ENCODE measurements around the gene F10. TPM values are rescaled to one million over a fixed set of nuclear protein-coding genes. Genes with fewer than 3 reads are reported as not detected.

Gene F10
- total and polyA plus RNA-seq, 2 donors (not counting 3 experiments of a cell fraction or from before 2014, with no cell fraction given), result 0.25 TPM; not detected in 1

- Histone ChIP-seq H3K27ac (ENCODE audit: insufficient read depth, low read depth, low read length) (no peak overlapping the region), H3K4me3 (replicated peaks in 1 of 3; ENCODE audit: insufficient read depth in 1 of 3, low read depth in 1 of 3, low read length in 3 of 3) (no peak overlapping the region), H3K9me3 (replicated peaks; ENCODE audit: control insufficient read depth, insufficient read depth, low read length) (no peaks in the 10 kb centered on the region), H3K4me2 (ENCODE audit: insufficient read depth, low read length) (no peak overlapping the region), H2AFZ (ENCODE audit: low read depth, low read length) (no peak overlapping the region), H3K9me1 (replicated peaks; ENCODE audit: control insufficient read depth, extremely low read depth, insufficient read depth, low read length) (no peaks in the 10 kb centered on the region), H3K36me3 (ENCODE audit: control insufficient read depth in 2 of 2, extremely low read depth in 1 of 2, insufficient read depth in 2 of 2, low read length in 2 of 2) (peaks cover 24 to 30% of the 10 kb centered on the region in 2 experiments), H3K79me2 (ENCODE audit: control insufficient read depth, insufficient read depth, low read length) (peaks cover 8% of the 10 kb centered on the region), H3K9ac (replicated peaks; ENCODE audit: extremely low read depth, insufficient read depth, low read length) (no peak overlapping the region), H4K20me1 (replicated peaks; ENCODE audit: control insufficient read depth, extremely low read depth, insufficient read depth, low read length) (no peaks in the 10 kb centered on the region), H3K27me3 (ENCODE audit: control insufficient read depth in 2 of 2, insufficient read depth in 2 of 2, low read length in 2 of 2) (no peaks in the 10 kb centered on the region), H3K4me1 (ENCODE audit: control insufficient read depth, extremely low read depth, insufficient read depth, low read length) (peaks cover 4% of the 10 kb centered on the region)
- ChIA-PET POLR2A (no interaction called here), CTCF (no interaction called here)
- FAIRE-seq, result no peak
- DNase-seq (ENCODE audit: low read depth, low spot score), result no peak
- intact Hi-C loops (cut with micrococcal nuclease), result no loop called here
- dilution Hi-C loops (cut with MboI; ENCODE audit: extremely low pct_ligation_motif_present, low sequenced_read_pairs), result no loop called here
- no TSS peak for BruUV-seq (replicated peaks)
- no peak for TF ChIP-seq MYC (IDR thresholded peaks at IDR 0.05; ENCODE audit: low read depth, low read length)
- no peak for TF ChIP-seq POLR2A (IDR thresholded peaks at IDR 0.05; ENCODE audit: low read depth, low read length)
- no peak for TF ChIP-seq JUN (IDR thresholded peaks at IDR 0.05; ENCODE audit: borderline replicate concordance, insufficient read depth, insufficient read length, low read depth)
- no peak for TF ChIP-seq POLR2AphosphoS5 (IDR thresholded peaks at IDR 0.05; ENCODE audit: insufficient read depth, low read depth, low read length)
- TF ChIP-seq FOS (IDR thresholded peaks at IDR 0.05; ENCODE audit: borderline replicate concordance, insufficient read depth, low read length), result no peak
- TF ChIP-seq, protein P1, sequence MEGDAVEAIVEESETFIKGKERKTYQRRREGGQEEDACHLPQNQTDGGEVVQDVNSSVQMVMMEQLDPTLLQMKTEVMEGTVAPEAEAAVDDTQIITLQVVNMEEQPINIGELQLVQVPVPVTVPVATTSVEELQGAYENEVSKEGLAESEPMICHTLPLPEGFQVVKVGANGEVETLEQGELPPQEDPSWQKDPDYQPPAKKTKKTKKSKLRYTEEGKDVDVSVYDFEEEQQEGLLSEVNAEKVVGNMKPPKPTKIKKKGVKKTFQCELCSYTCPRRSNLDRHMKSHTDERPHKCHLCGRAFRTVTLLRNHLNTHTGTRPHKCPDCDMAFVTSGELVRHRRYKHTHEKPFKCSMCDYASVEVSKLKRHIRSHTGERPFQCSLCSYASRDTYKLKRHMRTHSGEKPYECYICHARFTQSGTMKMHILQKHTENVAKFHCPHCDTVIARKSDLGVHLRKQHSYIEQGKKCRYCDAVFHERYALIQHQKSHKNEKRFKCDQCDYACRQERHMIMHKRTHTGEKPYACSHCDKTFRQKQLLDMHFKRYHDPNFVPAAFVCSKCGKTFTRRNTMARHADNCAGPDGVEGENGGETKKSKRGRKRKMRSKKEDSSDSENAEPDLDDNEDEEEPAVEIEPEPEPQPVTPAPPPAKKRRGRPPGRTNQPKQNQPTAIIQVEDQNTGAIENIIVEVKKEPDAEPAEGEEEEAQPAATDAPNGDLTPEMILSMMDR (IDR thresholded peaks at IDR 0.05; ENCODE audit: extremely low read depth in 1 of 2, insufficient read depth in 1 of 2, low read depth in 1 of 2, low read length in 2 of 2), result no peak
- TF ChIP-seq, protein P2, sequence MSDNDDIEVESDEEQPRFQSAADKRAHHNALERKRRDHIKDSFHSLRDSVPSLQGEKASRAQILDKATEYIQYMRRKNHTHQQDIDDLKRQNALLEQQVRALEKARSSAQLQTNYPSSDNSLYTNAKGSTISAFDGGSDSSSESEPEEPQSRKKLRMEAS (IDR thresholded peaks at IDR 0.05; ENCODE audit: insufficient read depth, insufficient read length), result no peak
- TF ChIP-seq GATA2 (IDR thresholded peaks at IDR 0.05; ENCODE audit: insufficient read depth, insufficient read length, low read depth, low read length), result no peak
- TF ChIP-seq EZH2 (IDR thresholded peaks at IDR 0.05; ENCODE audit: borderline replicate concordance, low read depth, low read length, severe bottlenecking), result no peak
Observed at GRCh38 chr13:113195360-113195759, 72.8 kb downstream of the F10 start.

All from endothelial cell of umbilical vein (primary cell).